Stimulated activated CD4-positive, alpha-beta T cell treated with anti-CD3 and anti-CD28 coated beads, Interleukin-2, amount 100 ng/mL, for 4 hours (primary cell): Measurements from ENCODE around the gene PGS1.
"Not testable (repeated sequence)": the region's sequence is repeated elsewhere in the genome, so short reads cannot be mapped to it uniquely, and the experiment has no call there.

ENCODE experiments used
- DNase-seq: peaks from one replicate; pipeline ENCODE4 v3.0.0-alpha.2; 2020; ENCODE audit warnings: low read depth

PGS1 gene, protein sequence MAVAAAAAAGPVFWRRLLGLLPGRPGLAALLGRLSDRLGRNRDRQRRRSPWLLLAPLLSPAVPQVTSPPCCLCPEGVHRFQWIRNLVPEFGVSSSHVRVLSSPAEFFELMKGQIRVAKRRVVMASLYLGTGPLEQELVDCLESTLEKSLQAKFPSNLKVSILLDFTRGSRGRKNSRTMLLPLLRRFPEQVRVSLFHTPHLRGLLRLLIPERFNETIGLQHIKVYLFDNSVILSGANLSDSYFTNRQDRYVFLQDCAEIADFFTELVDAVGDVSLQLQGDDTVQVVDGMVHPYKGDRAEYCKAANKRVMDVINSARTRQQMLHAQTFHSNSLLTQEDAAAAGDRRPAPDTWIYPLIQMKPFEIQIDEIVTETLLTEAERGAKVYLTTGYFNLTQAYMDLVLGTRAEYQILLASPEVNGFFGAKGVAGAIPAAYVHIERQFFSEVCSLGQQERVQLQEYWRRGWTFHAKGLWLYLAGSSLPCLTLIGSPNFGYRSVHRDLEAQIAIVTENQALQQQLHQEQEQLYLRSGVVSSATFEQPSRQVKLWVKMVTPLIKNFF

DNA sequence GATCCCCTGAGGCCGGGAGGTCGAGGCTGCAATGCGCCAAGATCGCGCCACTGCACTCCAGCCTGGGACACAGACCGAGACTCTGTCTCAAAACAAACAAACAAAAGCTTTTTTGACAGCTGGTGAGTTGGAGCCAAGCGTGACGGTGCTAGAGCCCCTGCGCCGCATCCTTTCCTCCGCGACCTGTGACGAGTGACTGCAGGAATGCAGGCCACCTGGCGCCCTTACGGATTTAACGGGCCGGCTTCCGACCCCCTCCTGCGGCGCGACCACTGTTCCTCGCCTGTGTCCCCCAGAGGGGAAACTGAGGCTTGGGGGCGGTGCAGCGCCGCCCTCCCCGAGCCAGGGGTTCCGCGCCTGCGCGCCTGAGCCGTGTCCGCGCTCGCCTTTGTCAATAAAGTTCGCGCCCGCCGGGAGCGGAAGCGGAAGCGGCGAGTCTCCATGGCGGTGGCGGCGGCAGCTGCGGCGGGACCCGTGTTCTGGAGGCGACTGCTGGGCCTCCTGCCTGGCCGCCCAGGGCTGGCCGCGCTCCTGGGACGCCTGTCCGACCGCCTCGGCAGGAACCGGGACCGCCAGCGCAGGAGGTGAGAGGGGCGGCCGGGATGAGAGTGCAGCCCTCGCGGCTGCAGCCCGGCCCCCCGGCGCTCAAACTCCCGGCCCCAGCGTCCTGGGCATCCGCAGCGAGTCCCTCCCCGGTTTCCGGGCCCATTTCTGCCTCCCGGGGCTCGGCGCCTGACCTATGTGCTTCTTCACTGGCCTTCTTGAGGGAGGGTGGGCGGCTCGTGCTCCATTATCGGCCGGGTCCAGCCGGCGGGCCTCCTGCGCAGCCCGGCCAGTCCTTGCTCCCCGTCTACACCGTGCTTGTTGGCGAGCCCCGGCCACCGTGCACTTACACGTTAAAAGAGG is at the start of gene PGS1:
PGS1 (plus strand) TSS at position 425 of the 906 bp plus-strand sequence; CDS start at position 442, 17 bp downstream.
- DNase-seq, result peak; percentile 74

DNA sequence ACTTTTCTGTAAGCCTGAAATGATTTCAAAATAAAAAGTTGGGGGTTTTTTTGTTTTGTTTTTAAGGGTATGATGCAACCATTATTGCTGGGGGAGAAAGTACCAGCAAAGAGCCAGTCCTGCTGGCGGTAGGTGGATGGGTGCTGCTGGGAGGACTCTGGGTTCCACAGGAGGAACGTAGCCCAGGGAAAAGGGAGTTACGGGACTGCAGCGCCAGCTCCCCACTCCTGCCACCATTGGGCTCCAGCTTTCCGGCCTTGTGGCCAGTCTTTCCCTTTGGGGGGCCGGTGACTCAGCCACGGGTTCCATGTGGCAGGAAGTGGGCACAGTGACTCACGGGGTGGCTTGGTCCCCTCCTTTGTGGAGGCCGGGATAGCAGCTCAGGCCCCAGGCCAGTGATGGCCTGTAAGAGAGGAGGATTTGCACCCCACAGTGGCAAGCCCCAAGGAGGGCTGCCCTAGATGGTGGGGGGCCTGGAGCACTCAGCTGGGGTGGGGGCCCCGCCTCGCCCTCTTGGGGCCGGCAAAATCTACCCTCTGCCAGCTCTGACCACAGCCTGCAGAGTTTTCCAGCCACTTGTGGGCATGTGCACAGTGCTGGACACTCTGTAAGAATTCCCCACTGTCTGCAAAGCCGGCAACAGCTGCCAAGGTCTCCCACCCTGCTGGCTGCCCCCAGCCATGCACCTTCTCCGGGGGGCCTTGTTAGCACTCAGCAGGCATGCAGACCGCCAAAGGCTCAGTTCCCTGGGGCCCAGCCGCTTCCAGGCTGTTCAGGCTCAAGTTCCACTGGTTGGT is 49.0 kb upstream of the PGS1 start:
- DNase-seq, result no peak

DNA sequence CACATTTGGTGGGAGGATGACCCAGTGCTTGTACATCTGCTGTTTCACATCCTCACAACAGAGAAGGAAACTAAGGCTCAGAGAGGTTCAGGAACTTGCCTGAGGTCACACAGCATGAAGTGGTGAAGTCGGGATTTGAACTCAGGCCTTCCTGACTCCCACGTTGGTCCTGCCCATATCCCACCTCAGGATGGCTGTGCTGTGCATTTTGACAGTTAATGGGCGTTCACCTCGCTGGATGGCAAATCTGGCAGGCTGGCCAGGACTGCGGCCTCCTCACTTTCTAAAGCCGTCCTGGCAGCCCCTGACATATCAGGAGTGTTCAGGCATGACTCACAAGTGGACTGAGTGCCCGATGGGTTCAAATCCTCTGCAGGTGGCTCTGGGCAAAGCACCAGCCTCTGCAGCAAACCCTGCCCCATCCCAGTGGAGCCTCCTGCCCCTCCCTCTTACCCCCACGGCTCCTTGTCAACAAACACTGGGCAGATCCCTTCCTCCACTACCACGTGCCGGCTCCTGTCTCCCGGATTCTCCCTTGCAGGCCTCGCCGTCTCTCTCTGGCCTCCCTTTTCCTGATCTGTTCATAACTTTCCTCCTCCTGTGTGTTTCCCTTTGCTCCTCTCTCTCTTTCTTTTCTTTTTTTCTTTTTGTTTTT is 47.8 kb upstream of the PGS1 start:
- no peak for DNase-seq

DNA sequence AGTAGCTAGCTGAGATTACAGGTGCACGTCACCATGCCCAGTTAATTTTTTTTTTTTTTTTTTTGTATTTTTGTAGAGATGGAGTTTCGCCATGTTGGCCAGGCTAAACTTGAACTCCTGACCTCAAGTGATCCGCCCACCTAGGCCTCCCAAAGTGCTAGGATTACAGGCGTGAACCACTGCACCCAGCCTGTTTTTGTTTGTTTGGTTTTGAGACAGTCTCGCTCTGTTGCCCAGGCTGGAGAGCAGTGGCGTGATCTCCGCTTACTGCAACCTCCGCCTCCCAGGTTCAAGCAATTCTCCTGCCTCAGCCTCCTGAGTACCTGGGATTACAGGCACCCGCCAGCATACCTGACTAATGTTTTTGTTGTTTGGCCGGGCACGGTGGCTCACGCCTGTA is 47.1 kb upstream of the PGS1 start:
- DNase-seq, result not testable (repeated sequence)

DNA sequence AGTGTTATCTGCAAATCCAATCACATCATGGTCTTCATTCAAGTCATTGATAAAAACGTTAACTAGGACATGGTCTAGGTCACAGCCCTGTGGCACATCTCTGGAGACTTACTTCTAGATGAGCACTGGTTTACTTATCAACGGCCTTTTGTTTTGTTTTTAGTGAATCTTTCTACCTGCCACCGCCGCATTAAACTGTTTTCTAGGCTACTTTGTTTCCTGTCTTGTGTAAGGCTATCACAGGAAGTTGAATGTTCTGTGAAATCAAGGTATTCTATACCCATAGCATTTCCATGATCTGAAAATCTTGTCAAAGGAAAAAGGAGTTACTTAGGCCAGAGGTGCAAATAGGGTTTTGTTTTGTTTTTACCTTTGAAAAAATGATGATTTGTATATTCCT is 45.5 kb upstream of the PGS1 start:
- no peak for DNase-seq

DNA sequence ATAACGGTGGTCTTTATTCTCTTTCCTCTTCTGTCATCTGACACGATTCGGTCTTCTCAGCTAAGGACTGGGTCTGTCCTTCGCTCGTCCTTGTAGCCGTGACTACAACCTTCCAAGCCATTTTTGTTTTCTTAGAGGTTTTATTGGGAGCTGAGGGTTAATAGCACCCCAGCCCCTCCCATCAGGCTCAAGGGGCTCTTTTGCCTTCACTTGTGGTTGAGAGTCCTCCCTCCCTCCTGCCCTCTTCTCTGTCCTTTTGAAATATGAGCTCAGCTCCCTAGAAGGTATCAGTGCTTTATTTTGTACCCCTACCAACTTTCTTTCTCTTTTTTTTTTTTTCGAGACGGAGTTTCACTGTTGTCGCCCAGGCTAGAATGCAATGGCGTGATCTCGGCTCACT is 43.2 kb upstream of the PGS1 start:
- DNase-seq, result no peak

DNA sequence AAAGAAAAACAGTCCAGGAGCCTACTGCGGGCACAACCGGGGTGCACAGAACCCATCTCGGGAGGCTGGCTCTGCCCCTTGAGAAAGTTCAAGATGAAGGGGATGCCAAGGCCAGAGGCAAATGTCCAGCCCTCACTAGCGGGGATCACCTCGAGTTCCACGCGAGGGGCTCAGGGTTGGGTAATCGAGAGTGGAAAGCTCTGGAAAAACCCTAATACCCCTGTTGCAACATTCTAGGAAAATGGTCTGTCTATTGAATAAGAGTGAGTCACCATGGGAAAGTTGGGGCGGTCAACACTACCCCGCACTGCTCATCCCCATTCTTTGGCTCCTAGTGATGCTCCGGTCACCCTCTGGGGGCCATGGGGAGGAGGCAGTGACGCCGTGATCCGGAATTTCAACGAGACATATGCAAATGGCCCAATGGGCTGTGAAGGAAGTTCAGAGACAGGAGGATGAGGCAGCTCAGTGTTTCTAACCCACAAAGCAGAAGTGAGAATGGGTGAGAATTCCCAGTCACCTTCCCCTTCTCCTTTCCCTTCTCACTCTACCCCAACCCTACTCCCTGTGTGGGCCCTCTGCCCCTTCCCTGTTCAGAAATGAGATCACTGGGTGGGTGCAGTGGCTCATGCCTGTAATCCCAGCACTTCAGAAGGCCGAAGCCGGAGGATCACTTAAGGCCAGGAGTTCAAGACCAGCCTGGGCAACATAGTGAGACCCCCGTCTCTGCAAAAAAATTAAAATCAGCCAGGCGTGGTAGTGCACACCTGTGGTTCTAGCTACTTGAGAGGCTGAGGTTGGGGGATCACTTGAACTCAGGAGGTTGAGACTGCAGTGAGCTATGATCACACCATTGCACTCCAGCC is 41.0 kb upstream of the PGS1 start:
- no peak for DNase-seq

DNA sequence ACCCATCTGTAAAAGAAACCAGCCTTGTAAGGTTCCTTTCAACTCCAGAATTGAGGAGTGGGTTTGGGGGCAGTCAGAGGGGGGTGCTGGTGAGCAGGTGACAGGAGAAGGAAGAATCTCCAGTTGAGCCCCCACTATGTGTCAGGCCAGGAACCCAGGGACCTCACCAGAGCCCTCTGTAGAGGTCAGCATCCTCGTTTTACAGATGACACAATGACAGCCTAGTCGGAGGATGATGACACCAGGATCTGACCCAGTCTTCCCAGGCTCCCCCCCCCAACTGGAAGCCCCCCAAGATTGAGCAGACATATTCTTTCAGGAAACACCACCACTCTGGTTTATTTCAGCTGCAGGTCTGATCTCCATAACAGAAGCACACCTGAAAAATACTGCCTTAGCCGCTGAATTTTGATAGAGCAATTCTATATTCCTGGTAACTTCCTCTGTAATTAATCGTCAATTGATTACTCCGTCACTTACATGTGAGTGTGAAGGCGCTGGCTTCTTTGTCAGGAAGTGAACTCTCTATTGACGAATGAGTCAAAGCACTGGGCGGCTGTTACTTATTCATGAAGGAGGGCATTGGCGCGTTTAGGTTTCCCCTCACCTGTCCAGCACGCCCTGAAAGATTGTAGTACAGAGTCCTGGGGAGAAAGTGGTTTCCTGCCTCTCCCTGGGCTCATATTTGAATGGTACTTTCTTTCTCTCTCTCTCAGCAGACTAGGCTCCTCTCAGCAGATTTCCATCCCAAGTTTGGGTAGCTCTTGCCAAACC is 39.8 kb upstream of the PGS1 start:
- no peak for DNase-seq

DNA sequence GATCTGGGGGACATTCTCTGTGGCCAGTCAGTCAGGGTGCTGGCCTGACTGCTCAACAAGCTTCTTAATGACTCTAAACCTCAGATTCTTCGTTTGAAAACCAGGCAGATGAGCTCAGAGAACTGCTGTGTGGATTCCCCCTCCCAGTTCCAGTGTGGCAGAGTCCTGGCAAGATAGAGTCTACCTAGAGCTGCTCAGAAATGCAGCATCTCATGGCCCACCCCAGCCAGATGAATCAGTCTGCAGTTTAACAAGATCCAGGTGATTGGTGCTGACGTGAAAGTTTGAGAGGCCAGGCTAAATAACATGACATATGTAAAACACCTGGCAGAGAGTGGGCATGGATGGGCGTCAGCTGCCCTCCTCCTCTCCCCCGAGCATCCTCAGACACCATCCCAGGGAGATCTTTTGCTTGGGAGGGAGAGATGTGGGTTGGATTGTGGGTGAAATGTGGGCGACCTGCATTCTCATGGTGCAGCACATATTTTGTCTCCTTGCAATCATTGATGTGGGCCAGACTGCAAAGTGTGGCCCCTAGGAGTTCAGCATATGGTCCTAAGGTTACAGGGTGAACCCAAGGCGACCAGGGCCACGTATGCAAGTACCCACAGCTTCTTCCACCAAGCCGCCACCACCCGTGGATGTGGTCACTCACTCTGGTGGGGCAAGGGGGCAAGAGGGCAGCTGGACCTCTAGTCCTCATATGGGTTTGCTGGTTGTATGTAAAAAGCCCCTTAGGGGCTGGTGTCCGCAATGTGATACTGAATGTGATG is 38.1 kb upstream of the PGS1 start:
- DNase-seq, result no peak

DNA sequence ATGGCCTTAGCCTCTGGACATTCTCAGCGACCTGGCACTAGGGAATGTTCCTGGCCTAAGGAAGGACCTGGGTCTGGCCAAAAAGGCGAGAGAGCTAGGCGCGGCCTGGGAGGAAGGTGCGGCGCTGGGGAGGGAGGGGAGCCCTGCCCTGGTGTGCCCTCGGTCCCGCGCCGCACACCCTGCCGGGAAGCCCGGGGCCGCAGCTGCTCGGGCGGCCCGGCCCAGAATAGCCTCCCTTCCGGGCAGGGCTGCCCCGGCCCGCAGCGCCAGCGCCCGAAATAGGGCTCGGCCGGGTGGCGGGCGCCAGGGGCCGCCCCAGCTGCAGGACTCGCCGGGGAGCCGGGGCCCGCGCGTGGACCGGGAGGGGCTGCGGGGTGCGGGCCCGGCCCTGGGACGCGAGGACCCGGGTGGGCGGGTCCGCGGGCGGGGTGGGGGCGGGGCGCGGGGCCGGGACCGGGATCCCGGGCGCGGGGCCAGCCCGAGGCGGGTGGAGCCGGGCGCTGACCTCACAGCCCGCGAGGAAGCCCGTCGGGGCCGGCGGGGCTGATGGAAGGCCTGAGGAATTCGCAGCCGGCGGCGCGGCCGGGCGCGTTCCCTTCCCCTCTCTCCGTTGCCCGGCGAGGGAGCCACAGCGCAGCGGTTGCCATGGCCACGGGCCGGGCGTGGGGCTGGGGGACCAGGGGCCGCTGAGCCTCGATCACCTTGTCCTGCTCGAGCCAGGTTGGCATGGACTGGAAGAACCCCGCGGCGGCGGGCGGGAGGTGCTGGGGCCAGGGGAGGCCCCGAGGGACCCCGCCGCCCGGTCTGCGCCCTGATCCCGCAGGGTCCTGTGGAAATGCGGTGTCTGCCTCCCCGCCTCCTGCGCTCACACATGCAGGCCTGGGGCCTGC is 36.6 kb upstream of the PGS1 start:
- no peak for DNase-seq

DNA sequence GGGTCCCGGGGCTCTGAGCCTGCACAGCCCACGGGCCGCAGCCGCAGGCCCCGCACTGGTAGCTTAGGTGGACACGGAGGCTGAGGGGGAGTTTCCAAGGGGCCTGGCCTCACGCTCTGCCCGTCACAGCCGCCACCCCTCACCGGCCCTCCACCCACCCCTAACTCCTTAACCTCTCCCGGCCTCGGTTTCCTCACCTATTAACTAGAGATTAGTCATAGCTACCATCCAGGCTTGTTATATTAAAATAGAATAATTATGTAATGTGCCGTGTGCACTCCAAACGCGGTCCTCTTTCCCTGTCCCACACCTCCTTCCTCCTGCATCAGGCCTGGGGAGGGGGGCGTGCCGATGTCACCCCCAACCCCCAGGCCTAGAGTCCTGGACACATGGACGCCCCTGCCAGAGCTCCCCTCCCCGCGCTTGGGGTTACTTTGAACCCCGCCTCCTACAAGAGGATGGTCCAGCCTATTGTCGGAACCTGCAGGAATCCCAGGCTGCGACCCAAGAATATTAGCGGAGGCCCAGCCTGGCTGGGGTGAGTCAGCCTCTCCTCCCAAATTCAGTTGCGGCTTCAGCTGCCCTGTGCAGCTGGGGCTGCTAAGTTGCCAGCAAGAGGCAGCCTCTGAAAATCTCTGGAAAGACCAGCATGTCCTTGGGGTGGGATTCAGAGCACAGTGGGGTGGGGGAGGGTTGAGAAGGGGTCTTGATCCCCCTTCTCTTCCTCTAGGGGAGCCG is 35.8 kb upstream of the PGS1 start:
- no peak for DNase-seq

DNA sequence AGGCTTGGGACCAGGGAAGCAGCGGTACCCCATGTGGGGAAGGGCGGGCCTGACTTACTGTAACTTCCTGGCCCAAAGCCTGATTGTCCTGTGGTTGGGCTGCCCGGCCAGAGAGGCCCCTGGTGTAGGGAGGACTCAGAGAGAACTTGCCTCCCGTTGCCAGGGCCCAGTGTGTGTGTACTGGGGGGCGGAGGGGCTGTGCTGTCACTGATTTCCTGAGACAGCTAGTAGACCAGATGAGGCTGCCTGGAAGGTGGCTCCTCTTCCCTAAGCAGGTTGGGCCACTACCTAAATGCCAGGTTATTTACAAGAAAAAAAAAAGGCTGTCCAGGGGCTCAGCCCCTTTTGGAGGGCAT is 35.3 kb upstream of the PGS1 start:
- DNase-seq, result no peak

DNA sequence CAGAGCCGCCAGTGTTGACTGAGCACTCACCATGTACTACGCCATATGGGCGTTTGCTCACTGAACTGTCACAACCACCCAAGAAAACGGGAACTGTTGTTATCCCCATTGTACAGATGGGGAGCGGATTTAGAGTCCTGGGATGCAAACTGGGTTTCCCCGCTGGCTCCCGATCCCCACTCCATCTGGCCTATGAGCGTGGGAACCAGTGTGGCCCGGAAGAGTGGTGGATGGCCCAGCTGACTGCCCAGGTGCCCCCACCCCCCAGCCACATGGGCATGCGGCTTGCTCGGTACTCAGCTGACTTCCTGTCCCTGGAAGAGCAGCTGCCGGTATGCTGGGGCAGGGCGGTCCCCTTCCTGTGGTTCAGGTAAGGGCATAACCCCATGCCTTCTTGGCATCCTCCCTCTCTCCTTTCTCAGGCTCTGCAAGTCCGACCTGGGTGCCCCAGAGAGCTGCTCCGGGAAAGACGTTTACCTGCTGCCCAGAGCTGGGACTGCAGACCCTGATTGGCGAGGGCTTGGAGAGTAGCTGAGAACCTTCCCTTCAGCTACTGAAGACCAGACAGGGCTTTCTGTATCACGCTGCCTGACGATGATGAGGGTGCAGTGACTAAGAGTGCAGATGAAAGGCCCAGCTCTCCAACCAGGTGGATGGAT is 34.8 kb upstream of the PGS1 start:
- DNase-seq, result peak; percentile 66

DNA sequence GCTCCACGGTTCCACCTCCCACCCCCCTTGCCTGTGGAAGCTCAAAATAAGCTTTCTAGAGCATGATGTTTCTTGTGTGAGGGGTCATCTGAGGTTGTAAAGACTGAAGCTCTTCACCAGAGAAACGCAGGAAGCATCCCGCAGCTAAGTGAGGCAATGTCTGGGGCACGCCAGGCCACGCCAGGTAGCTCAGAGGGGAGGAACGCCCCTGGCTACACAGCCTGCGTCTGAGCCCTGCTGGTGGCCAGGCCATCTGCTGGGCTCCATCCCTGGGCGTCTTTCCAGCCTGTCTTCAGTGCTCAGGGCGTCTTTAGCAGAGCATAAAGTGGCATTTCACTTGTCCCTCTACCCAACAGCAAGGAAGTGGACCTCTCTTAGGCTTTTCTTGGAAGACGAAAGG is 33.8 kb upstream of the PGS1 start:
- DNase-seq, result no peak

DNA sequence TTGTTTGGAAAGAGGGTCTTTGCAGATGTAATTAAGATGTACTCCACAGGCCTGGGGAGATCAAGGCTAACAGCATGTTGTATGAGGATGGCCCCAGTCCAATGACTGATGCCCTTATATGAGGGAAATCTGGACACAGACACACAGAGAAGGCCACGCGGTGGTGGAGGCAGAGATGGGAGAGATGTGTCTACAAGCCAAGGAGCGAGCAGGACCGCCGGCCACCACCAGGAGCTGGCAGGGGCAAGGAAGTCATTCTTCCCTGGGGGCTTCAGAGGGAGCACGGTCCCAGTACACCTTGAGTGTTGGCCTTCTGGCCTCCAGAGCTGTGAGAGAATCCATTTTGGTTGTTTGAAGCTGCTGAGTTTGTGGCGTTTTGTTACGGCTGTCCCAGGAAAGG is 33.3 kb upstream of the PGS1 start:
- no peak for DNase-seq

DNA sequence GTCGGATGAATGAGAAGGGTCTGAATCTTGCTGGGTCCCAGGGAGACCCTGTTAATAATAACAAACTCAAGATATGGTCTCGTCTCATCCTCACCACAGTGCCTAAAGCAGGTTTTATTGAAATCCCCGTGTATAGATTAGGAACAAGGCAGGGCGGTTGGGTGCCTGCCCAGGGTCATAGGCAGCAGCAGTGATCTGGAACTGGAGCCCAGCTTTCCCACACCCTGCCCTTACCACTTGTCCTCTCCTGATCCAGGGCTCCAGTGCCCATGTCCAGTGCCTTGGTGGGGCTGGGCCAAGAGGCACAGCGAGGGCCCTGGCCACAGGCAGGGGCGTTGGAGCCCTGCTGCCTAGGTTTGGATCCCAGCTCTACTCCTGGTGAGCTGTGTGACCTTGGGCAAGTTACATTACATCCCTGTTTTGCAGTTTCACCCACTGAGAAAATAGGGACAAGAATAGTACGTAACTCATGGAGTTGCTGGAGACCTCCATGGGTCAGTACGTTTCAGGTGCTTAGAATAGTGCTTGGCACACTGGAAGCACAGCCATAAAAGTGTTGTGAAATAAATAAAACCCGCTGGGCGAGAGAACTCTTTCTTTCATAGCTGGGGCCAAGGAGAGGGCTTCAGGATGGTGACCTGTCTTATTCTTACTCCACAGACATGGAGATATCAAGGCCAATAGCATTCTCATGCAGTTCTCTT is 32.5 kb upstream of the PGS1 start:
- DNase-seq, result no peak
